Measurements from ENCODE around the gene CCDC60.

- TF ChIP-seq CTCF (IDR thresholded peaks at IDR 0.05 in 8 of 11, conservative IDR thresholded peaks at IDR 0.05 in 3 of 11) = no peak
- TF ChIP-seq POLR2AphosphoS5 (IDR thresholded peaks at IDR 0.05) = no peak
- no peak for TF ChIP-seq POLR2A (IDR thresholded peaks at IDR 0.05)
These were observed 63.7 kb downstream of the CCDC60 start for GRCh38 chr12:119398190-119398589.
